Measurements from ENCODE around the gene PLXNB1.
"Not testable (repeated sequence)": the region's sequence is repeated elsewhere in the genome, so short reads cannot be mapped to it uniquely, and the experiment has no call there.

The PLXNB1 gene

GRCh38 chr3:48403533-48404439 is 26.1 kb downstream of the PLXNB1 start:
- no peak for FAIRE-seq

DNA sequence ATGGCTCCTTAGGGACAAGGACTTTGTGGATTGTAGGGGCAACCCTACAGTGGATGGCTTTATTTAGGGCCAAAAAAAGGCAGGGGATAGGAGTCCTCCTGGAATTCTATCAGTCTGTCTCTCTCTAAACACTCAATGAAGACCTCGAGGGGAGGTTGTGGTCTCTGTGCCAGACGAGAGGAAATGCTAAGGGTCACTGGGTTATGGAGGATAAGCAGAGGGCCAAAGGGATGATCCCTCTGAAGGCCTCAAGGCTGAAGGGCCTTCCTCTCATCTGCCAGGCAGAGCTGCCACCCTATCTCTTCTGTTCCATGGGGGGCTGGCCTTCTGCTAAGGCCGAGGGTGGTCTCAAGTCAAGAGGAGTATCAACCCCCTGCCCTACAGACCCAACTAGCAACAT is 27.0 kb downstream of the PLXNB1 start:
- FAIRE-seq: no peak

DNA sequence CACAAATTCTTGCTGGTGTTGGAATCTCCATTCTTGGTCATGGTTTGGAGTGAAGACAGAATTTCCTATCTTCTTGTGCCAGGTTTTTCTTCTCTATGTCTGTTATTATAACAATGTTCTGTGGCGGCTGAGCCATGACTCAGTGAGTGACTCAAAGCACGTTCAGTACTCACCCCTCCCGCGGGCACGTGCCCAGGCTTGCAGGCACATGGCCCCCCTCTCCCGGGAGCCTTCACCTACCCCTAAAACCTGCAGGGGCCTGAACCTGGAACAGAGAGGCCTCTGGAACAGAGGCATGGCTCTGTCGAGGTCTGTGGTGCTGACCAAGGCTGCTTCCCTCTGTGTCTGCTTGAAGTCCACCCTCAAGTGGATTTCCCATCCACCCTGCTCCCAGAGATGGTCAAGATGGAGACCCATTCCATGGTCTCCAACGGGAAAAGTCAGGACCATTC is 27.6 kb downstream of the PLXNB1 start:
- FAIRE-seq: no peak

GRCh38 chr3:48401434-48401901 is 28.4 kb downstream of the PLXNB1 start:
- FAIRE-seq: not testable (repeated sequence)

DNA sequence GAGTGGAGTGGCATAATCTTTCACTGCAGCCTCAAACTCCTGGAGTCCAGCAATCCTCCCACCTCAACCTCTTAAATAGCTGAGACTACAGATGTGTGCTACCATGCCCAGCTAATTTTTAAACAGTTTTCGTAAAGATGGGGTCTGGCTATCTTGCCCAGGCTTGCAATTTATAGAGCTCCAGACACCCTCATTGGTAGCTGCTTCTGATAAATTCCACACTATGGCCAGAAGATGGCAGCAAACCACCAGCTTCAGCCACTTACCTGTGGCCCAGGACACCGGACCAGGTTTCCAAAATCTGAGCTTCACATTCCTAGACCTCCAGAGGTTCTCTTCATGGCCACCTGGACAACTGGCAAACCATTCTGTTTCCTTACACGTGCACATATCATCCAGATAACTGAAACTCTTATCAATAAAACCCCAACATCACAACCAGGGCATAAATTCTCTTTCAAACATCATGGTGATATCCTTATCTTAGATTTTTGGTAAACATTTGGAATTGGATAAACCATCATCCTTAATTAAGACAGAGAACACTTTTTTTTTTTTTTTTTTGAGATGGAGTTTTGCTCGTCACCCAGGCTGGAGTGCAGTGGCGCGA is 29.0 kb downstream of the PLXNB1 start:
- FAIRE-seq: no peak

GRCh38 chr3:48399387-48400172 is 30.3 kb downstream of the PLXNB1 start:
- FAIRE-seq: no peak

- no peak for FAIRE-seq
Measured at GRCh38 chr3:48398701-48399386, 31.0 kb downstream of the PLXNB1 start.

DNA sequence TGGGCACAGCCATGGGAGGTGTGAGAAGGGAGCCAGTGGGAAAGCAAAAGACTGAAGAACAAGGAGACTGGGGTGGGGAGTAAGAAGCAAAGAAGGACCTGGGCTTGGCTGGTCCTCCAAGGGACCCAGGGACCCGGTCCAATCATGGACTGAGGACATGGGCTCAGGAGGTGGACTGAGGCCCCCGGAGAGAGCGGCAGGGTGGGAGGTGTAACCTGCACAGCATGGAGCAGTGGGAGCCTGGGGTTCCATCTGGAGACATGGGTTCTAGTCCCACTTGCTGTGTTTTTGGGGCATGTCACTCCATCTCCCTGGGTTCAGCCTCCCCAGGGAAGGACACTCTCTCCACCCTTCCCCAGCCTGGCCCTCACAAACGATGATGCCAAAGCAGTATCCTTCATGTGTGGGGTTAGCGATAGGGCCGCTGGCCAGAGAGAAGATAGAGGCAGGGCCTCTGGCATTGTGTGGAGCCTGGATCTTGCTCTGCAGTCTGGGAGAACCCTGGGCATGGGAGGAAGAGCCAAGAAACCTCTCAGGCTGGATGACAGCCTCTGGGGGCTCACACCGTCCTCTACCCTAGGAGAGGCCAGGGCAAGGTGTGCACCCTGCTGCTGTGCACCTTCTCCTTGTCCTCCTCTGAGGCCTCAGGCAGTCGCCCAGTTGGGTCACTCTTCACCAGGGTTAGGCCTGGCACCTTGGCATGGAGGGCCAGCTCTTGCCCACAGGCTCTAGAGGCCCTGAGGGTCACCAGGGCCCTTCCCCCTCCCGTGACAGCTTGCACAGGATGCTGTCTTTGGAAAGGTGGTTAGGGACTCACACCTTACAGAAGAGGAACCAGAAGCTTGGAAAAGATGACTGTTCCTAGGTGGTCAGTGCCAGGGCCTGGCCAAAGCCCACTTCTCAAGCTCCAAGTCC is 31.9 kb downstream of the PLXNB1 start:
- FAIRE-seq: no peak

- no peak for FAIRE-seq
Measured at GRCh38 chr3:48395714-48396113, 34.2 kb downstream of the PLXNB1 start.

- FAIRE-seq: no peak
Measured at GRCh38 chr3:48394391-48394790, 35.5 kb downstream of the PLXNB1 start.

- FAIRE-seq: no peak
Measured at GRCh38 chr3:48388966-48389365, 40.9 kb downstream of the PLXNB1 start.

DNA sequence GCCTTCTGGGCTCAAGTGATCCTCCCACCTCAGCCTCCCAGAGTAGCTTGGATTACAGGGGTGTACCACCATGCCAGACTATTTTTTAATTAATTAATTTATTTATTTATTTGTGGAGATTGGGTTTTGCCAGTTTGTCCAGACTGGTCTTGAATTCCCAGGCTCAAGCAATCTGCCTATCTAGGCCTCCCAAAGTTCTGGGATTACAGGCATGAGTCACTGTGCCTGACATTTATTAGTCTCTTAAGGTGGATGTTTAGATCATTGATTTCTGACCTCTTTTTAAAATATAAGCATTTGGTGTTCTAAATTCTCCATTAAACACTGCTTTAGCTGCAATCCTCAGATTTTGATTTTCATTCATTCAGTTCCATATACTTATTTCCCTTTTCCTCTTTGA is 42.3 kb downstream of the PLXNB1 start:
- FAIRE-seq: no peak

- no peak for FAIRE-seq
Measured at GRCh38 chr3:48372862-48373435, 56.9 kb downstream of the PLXNB1 start.

GRCh38 chr3:48372377-48372770 is 57.5 kb downstream of the PLXNB1 start:
- no peak for FAIRE-seq

- FAIRE-seq: no peak
Measured at GRCh38 chr3:48371651-48372376, 58.1 kb downstream of the PLXNB1 start, which contains the start of gene FBXW12. TSS of gene FBXW12 (plus strand) at chr3:48372219. CDS start at chr3:48372768, 549 bp downstream.

DNA sequence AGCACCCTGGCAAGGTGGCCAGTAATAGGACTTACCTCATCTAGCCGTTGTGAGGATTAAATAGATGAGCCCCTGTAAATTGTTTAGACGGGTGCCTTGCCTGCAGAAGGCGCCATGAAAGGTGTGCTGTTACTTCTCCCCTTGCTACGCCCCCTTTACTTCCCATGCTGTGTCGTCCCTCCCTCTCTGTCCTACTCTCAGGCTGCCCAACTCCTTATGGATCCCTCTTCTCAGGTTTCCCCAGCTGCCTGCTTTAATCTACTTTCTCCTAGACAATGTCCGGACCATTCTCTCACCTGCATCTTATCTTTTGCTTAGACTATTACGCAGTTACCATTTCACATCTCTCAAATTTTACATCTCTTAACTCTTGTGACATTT is 59.6 kb downstream of the PLXNB1 start:
- FAIRE-seq: no peak

- no peak for FAIRE-seq
Measured at GRCh38 chr3:48369693-48370332, 60.1 kb downstream of the PLXNB1 start.

DNA sequence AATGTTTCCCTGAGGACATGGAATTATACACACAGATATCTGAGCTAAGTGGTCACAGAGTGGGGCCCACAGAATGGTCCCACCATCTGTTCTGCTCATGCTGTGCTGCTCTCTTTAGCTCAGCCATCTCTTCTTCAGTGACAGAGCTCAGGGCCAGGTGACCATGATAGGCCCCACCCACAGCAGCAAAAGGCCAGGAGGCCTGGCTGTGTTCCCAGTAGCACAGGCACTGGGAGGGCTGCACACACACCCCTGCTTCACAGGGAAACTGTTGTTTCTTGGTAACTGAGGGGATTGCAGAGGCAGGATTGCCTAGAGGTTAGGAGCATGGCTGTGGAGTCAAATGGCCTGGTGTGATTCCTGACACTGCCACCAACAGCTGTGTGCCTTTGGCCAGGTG is 62.7 kb downstream of the PLXNB1 start:
- FAIRE-seq: no peak

GRCh38 chr3:48364840-48365239 is 65.0 kb downstream of the PLXNB1 start:
- no peak for FAIRE-seq

DNA sequence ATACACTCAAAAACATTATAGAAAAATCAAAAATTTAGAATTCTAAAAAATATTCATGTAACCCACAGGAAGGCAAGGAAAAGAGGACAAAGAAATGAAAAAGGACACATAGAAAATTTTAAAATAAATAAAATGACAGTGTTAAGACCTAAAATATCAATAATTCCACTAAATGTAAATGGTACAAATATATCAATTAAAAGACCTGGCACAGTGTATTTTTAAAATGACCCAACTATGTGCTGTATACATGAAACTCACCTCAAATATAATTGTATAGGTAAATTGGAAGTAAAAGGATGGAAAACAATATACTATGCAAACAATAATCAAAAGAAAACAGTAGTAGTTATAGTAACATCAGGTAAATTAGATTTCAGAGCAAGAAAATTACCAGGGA is 68.0 kb downstream of the PLXNB1 start:
- FAIRE-seq: no peak

All from colon (tissue), 2 donors.